Epithelial cell of prostate (primary cell): ENCODE measurements around the gene PLCXD3.
"Not testable (repeated sequence)": the region's sequence is repeated elsewhere in the genome, so short reads cannot be mapped to it uniquely, and the experiment has no call there.

Experiments used
- DNase-seq: peaks from one replicate; pipeline ENCODE4 v3.0.0-alpha.2; 2011; ENCODE audit warnings: low read depth, low spot score
- H3K27ac ChIP-seq: fragments of 450-650 bp; 2 replicates; pipeline ENCODE4 v1.5.1; 2017; ENCODE audit warnings: mild to moderate bottlenecking

Gene PLCXD3

GRCh38 chr5:41503310-41503709 lies 7.1 kb downstream of the PLCXD3 start:
- no peak for DNase-seq
- H3K27ac ChIP-seq: no peak overlapping the region

- H3K27ac ChIP-seq, DNase-seq: not testable (repeated sequence)
Measured at GRCh38 chr5:41493490-41494126, 16.8 kb downstream of the PLCXD3 start.

- H3K27ac ChIP-seq: no peak overlapping the region
- no peak for DNase-seq
Measured at GRCh38 chr5:41485533-41485932, 24.9 kb downstream of the PLCXD3 start.

- DNase-seq: no peak
- H3K27ac ChIP-seq: no peak overlapping the region
Measured at GRCh38 chr5:41482715-41483114, 27.7 kb downstream of the PLCXD3 start.

- no peak overlapping the region for H3K27ac ChIP-seq
- DNase-seq: no peak
Measured at GRCh38 chr5:41482173-41482572, 28.2 kb downstream of the PLCXD3 start.

GRCh38 chr5:41471571-41472208 lies 38.7 kb downstream of the PLCXD3 start:
- DNase-seq, H3K27ac ChIP-seq: not testable (repeated sequence)

GRCh38 chr5:41465493-41466171 lies 44.8 kb downstream of the PLCXD3 start:
- no peak for DNase-seq

GRCh38 chr5:41459557-41459956 lies 50.8 kb downstream of the PLCXD3 start:
- no peak for DNase-seq

More at GRCh38 chr5:41465493-41466171, 44.8 kb downstream of the PLCXD3 start:
- H3K27ac ChIP-seq: no peak overlapping the region

GRCh38 chr5:41457094-41457493 lies 53.3 kb downstream of the PLCXD3 start:
- H3K27ac ChIP-seq: no peak overlapping the region
- no peak for DNase-seq

More at GRCh38 chr5:41459557-41459956, 50.8 kb downstream of the PLCXD3 start:
- H3K27ac ChIP-seq: no peak overlapping the region

GRCh38 chr5:41452506-41452905 lies 57.9 kb downstream of the PLCXD3 start:
- no peak for DNase-seq

GRCh38 chr5:41447650-41448510 lies 62.5 kb downstream of the PLCXD3 start:
- H3K27ac ChIP-seq: no peak overlapping the region
- DNase-seq: no peak

More at GRCh38 chr5:41452506-41452905, 57.9 kb downstream of the PLCXD3 start:
- H3K27ac ChIP-seq: no peak overlapping the region

GRCh38 chr5:41445937-41446563 lies 64.4 kb downstream of the PLCXD3 start:
- no peak overlapping the region for H3K27ac ChIP-seq
- no peak for DNase-seq

GRCh38 chr5:41435276-41435675 lies 75.1 kb downstream of the PLCXD3 start:
- H3K27ac ChIP-seq: no peak overlapping the region
- DNase-seq: no peak

- DNase-seq: no peak
- H3K27ac ChIP-seq: no peak overlapping the region
Measured at GRCh38 chr5:41433552-41434181, 76.7 kb downstream of the PLCXD3 start.

- H3K27ac ChIP-seq: no peak overlapping the region
- DNase-seq: no peak
Measured at GRCh38 chr5:41432481-41433253, 77.7 kb downstream of the PLCXD3 start.

- H3K27ac ChIP-seq: no peak overlapping the region
- DNase-seq: no peak
Measured at GRCh38 chr5:41427505-41427904, 82.9 kb downstream of the PLCXD3 start.

GRCh38 chr5:41425736-41426135 lies 84.7 kb downstream of the PLCXD3 start:
- DNase-seq: no peak
- H3K27ac ChIP-seq: no peak overlapping the region

- no peak overlapping the region for H3K27ac ChIP-seq
- no peak for DNase-seq
Measured at GRCh38 chr5:41420492-41421067, 89.8 kb downstream of the PLCXD3 start.
